HepG2 (cell line): ENCODE measurements around the gene CCDC57. TPM values are rescaled to one million over a fixed set of nuclear protein-coding genes. Genes with fewer than 3 reads are reported as not detected.

Experiments
- CHD2 ChIP-seq: IDR thresholded peaks from 2 replicates; pipeline ENCODE4 v1.6.1; 2011; ENCODE audit warnings: low read depth, low read length, improper control_type of control experiment
- EED ChIP-seq: sonication (generic); formaldehyde crosslinking; IDR thresholded peaks from 2 replicates; pipeline ENCODE4 v1.5.0; 2020; ENCODE audit warnings: mild to moderate bottlenecking, missing genetic modification reagents
- HIVEP1 ChIP-seq: sonication (generic); formaldehyde crosslinking; IDR thresholded peaks from 2 replicates; pipeline ENCODE4 v1.4.0; 2020; ENCODE audit warnings: mild to moderate bottlenecking, missing genetic modification reagents
- HOXD1 ChIP-seq: sonication (generic); formaldehyde crosslinking; IDR thresholded peaks from 2 replicates; pipeline ENCODE4 v1.5.0; 2020; ENCODE audit warnings: missing genetic modification reagents
- MLLT10 ChIP-seq: sonication (generic); formaldehyde crosslinking; IDR thresholded peaks from 2 replicates; pipeline ENCODE4 v1.4.0; 2020; ENCODE audit warnings: missing genetic modification reagents
- NFE2L2 ChIP-seq: fragments of 150-350 bp; IDR thresholded peaks from 2 replicates; pipeline ENCODE4 v1.6.1; 2014; ENCODE audit warnings: low read length
- RBFOX2 ChIP-seq: fragments of 200-400 bp; formaldehyde crosslinking; IDR thresholded peaks from 2 replicates; pipeline ENCODE4 v1.6.1; 2017; ENCODE audit warnings: low read depth, mild to moderate bottlenecking, low read length
- RFX1 ChIP-seq: fragments of 450-650 bp; IDR thresholded peaks from 2 replicates; pipeline ENCODE4 v1.6.1; 2017
- RXRA ChIP-seq: sonication (generic); formaldehyde crosslinking; IDR thresholded peaks from 2 replicates; pipeline ENCODE4 v1.5.1; 2020; ENCODE audit warnings: missing genetic modification reagents
- ZNF121 ChIP-seq: sonication (generic); formaldehyde crosslinking; IDR thresholded peaks from 2 replicates; pipeline ENCODE4 v1.5.0; 2020; ENCODE audit warnings: mild to moderate bottlenecking, missing genetic modification reagents
- ZNF251 ChIP-seq: sonication (generic); formaldehyde crosslinking; IDR thresholded peaks from 2 replicates; pipeline ENCODE4 v1.9.0; 2021; ENCODE audit warnings: mild to moderate bottlenecking, missing genetic modification reagents
- ZNF264 ChIP-seq: sonication (generic); formaldehyde crosslinking; IDR thresholded peaks from 2 replicates; pipeline ENCODE4 v1.4.0; 2020; ENCODE audit warnings: missing genetic modification reagents
- ZNF343 ChIP-seq: sonication (generic); formaldehyde crosslinking; IDR thresholded peaks from 2 replicates; pipeline ENCODE4 v1.4.0; 2020; ENCODE audit warnings: mild to moderate bottlenecking, missing genetic modification reagents
- ZNF557 ChIP-seq: sonication (generic); formaldehyde crosslinking; IDR thresholded peaks from 2 replicates; pipeline ENCODE4 v1.4.0; 2020; ENCODE audit warnings: missing genetic modification reagents
- ZNF710 ChIP-seq: sonication (generic); formaldehyde crosslinking; IDR thresholded peaks from 2 replicates; pipeline ENCODE4 v1.5.0; 2020; ENCODE audit warnings: mild to moderate bottlenecking, missing genetic modification reagents, borderline replicate concordance
- ZNF737 ChIP-seq: sonication (generic); formaldehyde crosslinking; IDR thresholded peaks from 2 replicates; pipeline ENCODE4 v1.5.0; 2020; ENCODE audit warnings: missing genetic modification reagents, mild to moderate bottlenecking, borderline replicate concordance
- ZNF816 ChIP-seq: sonication (generic); formaldehyde crosslinking; IDR thresholded peaks from 2 replicates; pipeline ENCODE4 v1.8.0; 2022; ENCODE audit warnings: missing genetic modification reagents, mild to moderate bottlenecking, borderline replicate concordance
- polyA plus RNA-seq, 8 experiments: library from polyadenylated mRNA; depleted of rRNA in 3 of 8; stranded (reverse) in 7 of 8; unstranded in 1 of 8; fragments of >200 nt; fragmentation: Illumina TruSeq in 4 of 8; extraction: Trizol in 4 of 8; gene quantifications; 2 replicates each; pipeline versions ENCODE4 v1.2.1 to v1.2.3, GENCODE V29; 2011 to 2016; ENCODE audit warnings: low read depth in 4 of 8, missing spikeins in 1 of 8, mixed read lengths in 1 of 8; ENCODE audit not compliant: insufficient read depth in 1 of 8
- total RNA-seq, 5 experiments: library from RNA; depleted of rRNA; stranded (reverse); fragments of >200 nt; fragmentation: Illumina TruSeq; extraction: Trizol; gene quantifications; 2 replicates each; pipeline ENCODE4 v1.2.3, GENCODE V29; 2016; ENCODE audit warnings: low read depth in 1 of 5
- TF ChIP-seq, protein P1 (sequence below): sonication (generic); formaldehyde crosslinking; IDR thresholded peaks from 2 replicates; pipeline ENCODE4 v1.5.0; 2020; ENCODE audit warnings: missing genetic modification reagents
- TF ChIP-seq, protein P2 (sequence below): sonication (generic); formaldehyde crosslinking; IDR thresholded peaks from 2 replicates; pipeline ENCODE4 v1.8.0; 2023; ENCODE audit warnings: mild to moderate bottlenecking, missing genetic modification reagents
- TF ChIP-seq, protein P3 (sequence below): sonication (generic); formaldehyde crosslinking; IDR thresholded peaks from 2 replicates; pipeline ENCODE4 v1.4.0; 2020; ENCODE audit warnings: mild to moderate bottlenecking, missing genetic modification reagents

CCDC57 gene
- total and polyA plus RNA-seq, 2 of the 13 experiments (the other 11 are each of a cell fraction or from before 2014, with no cell fraction given) = 59.3 to 59.9 TPM

DNA sequence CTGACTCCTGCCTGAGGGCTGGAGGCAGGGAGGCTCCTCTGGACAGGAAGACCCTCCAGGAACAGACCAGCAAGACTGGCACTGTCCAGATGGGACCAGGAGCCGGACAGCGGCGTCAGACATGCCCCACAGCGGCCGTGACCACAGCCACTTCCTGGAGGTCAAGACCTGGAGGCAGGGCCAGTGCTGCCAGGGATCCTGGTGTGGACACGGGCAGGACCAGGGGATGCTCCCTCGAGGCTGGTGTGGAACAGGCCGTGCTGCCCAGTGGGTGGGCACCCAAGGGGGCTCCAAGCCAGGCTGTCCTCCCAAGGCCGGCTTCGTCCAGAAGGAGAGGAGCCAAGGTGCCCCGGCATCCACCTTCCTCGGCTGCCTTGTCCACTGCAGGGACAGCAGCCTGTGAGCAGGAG, 4.5 kb upstream of the CCDC57 start (continued):
- peak; percentile 12; the same call in 1 of the 2 replicates for TF ChIP-seq ZNF710
- TF ChIP-seq RBFOX2 = peak; percentile 74
- TF ChIP-seq, protein P1, sequence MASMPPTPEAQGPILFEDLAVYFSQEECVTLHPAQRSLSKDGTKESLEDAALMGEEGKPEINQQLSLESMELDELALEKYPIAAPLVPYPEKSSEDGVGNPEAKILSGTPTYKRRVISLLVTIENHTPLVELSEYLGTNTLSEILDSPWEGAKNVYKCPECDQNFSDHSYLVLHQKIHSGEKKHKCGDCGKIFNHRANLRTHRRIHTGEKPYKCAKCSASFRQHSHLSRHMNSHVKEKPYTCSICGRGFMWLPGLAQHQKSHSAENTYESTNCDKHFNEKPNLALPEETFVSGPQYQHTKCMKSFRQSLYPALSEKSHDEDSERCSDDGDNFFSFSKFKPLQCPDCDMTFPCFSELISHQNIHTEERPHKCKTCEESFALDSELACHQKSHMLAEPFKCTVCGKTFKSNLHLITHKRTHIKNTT (CRISPR knock-in tag) = no peak
- no peak for TF ChIP-seq CHD2
- no peak for TF ChIP-seq RXRA
- peak; percentile 80 for TF ChIP-seq ZNF343
- TF ChIP-seq, protein P2, sequence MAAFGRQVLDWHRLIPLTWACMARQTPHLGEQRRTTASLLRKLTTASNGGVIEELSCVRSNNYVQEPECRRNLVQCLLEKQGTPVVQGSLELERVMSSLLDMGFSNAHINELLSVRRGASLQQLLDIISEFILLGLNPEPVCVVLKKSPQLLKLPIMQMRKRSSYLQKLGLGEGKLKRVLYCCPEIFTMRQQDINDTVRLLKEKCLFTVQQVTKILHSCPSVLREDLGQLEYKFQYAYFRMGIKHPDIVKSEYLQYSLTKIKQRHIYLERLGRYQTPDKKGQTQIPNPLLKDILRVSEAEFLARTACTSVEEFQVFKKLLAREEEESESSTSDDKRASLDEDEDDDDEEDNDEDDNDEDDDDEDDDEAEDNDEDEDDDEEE (CRISPR knock-in tag) = no peak; the same call in 1 of the 2 replicates
- TF ChIP-seq, protein P3, sequence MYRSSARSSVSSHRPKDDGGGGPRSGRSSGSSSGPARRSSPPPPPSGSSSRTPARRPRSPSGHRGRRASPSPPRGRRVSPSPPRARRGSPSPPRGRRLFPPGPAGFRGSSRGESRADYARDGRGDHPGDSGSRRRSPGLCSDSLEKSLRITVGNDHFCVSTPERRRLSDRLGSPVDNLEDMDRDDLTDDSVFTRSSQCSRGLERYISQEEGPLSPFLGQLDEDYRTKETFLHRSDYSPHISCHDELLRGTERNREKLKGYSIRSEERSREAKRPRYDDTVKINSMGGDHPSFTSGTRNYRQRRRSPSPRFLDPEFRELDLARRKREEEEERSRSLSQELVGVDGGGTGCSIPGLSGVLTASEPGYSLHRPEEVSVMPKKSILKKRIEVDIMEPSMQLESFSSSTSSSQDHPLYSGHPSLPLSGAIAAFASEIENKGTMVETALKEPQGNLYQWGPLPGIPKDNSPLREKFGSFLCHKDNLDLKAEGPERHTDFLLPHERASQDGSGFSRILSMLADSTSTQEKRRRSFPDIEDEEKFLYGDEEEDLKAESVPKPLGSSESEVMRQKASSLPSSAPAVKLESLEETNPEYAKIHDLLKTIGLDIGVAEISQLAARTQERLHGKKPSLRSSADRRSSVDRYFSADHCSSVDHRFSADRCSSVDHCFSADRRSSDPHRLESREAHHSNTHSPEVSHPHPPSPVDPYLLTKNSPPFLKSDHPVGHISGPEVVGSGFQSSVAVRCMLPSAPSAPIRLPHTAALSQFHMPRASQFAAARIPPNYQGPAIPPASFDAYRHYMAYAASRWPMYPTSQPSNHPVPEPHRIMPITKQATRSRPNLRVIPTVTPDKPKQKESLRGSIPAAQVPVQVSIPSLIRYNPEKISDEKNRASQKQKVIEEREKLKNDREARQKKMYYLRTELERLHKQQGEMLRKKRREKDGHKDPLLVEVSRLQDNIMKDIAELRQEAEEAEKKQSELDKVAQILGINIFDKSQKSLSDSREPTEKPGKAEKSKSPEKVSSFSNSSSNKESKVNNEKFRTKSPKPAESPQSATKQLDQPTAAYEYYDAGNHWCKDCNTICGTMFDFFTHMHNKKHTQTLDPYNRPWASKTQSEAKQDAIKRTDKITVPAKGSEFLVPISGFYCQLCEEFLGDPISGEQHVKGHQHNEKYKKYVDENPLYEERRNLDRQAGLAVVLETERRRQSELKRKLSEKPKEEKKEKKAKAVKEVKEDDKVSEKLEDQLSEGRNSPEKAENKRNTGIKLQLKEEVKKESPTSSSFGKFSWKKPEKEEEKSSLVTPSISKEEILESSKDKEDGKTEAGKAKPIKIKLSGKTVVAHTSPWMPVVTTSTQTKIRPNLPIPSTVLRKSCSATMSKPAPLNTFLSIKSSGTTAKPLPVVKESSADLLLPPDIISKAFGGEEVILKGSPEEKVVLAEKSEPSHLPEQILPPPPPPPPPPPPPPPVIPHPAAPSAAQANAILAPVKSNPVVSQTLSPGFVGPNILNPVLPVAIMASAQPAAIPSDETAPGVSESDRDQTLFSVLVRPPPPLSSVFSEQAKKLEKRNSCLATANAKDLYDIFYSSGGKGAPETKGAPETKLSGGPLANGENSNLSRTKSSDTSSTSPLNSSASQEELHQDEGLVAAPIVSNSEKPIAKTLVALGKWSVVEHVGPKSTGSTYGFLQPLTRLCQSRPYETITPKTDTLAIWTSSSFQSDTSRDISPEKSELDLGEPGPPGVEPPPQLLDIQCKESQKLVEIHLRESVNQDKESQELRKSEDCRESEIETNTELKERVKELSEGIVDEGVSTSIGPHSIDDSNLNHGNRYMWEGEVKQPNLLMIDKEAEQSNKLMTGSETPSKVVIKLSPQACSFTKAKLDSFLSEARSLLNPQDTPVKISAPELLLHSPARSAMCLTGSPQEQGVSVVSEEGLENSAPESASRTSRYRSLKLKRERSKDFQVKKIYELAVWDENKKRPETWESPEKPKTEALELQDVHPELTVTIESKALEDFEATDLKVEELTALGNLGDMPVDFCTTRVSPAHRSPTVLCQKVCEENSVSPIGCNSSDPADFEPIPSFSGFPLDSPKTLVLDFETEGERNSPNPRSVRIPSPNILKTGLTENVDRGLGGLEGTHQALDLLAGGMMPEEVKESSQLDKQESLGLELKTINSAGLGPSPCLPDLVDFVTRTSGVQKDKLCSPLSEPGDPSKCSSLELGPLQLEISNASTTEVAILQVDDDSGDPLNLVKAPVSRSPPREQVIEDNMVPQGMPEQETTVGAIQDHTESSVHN (CRISPR knock-in tag) = no peak
- 0 out of 2 replicates have a peak, but pooled peaks have one; percentile 27 for TF ChIP-seq ZNF557
- 0 out of 2 replicates have a peak, but pooled peaks have one; percentile 8 for TF ChIP-seq ZNF121
- TF ChIP-seq HIVEP1 (CRISPR knock-in tag) = no peak
- TF ChIP-seq ZNF264 (CRISPR knock-in tag) = no peak
- no peak for TF ChIP-seq RFX1
- no peak for TF ChIP-seq ZNF251 (CRISPR knock-in tag)
- TF ChIP-seq MLLT10 (CRISPR knock-in tag) = no peak
- TF ChIP-seq NFE2L2 = no peak
- TF ChIP-seq EED (CRISPR knock-in tag) = no peak
- no peak; the same call in 1 of the 2 replicates for TF ChIP-seq HOXD1 (CRISPR knock-in tag)
- TF ChIP-seq ZNF816 (CRISPR knock-in tag) = peak; percentile 34; the same call in 1 of the 2 replicates
- TF ChIP-seq ZNF737 (CRISPR knock-in tag) = no peak
